Thoracic aorta (tissue), 2 donors: Measurements from ENCODE around the gene GALNT13. TPM values are rescaled to one million over a fixed set of nuclear protein-coding genes. Genes with fewer than 3 reads are reported as not detected.

Source experiments
- ATAC-seq: fragments of 150-250 bp; one replicate; pipeline ENCODE4 v1.8.0; 2017; ENCODE audit warnings: low read depth; ENCODE audit not compliant: insufficient number of reproducible peaks, low FRiP score
- DNase-seq: peaks from one replicate; pipeline ENCODE4 v3.0.0-alpha.2; 2020; ENCODE audit warnings: low spot score
- H3K27ac ChIP-seq, 2 donors: fragments of 200-600 bp; sonication (generic); 1 replicate in 1 of 2; 2 replicates in 1 of 2; pipeline ENCODE4 v1.5.1; 2016; ENCODE audit warnings: mild to moderate bottlenecking in 2 of 2, moderate library complexity in 2 of 2
- H3K27me3 ChIP-seq: fragments of 200-600 bp; sonication (generic); replicated peaks from 2 replicates; pipeline ENCODE4 v1.6.0; 2016; ENCODE audit warnings: mild to moderate bottlenecking; ENCODE audit not compliant: insufficient read depth
- H3K36me3 ChIP-seq: fragments of 200-600 bp; sonication (generic); one replicate; pipeline ENCODE4 v1.5.1; 2016
- H3K4me1 ChIP-seq, 2 donors: fragments of 200-600 bp; sonication (generic); 1 replicate in 1 of 2; 2 replicates in 1 of 2; pipeline versions ENCODE4 v1.5.1 to v1.6.0; 2016; ENCODE audit warnings: low read depth in 2 of 2, mild to moderate bottlenecking in 1 of 2; ENCODE audit not compliant: control insufficient read depth in 1 of 2
- H3K4me3 ChIP-seq: fragments of 200-600 bp; sonication (generic); 2 replicates; pipeline ENCODE4 v1.5.1; 2016; ENCODE audit warnings: mild to moderate bottlenecking
- H3K9me3 ChIP-seq: fragments of 200-600 bp; sonication (generic); 2 replicates; pipeline ENCODE4 v1.5.1; 2016
- CTCF ChIP-seq: fragments of 200-600 bp; sonication (generic); IDR thresholded peaks from one replicate; pipeline ENCODE4 v1.5.1; 2019; ENCODE audit warnings: antibody characterized with exemption
- total RNA-seq, 2 donors: library from RNA; depleted of rRNA; stranded (reverse); fragments of >200 nt; gene quantifications; one replicate each; pipeline versions ENCODE4 v1.1.0 to v1.2.3, GENCODE V29; 2016

GALNT13 gene
- total RNA-seq, 2 donors from 2014 or later: 2.5 to 30.1 TPM

- no peak overlapping the region for H3K4me3 ChIP-seq
- no peak for ATAC-seq
- H3K27ac ChIP-seq: no peak overlapping the region
- no peak for DNase-seq
- H3K9me3 ChIP-seq: no peaks in the 10 kb centered on the region
- no peak for TF ChIP-seq CTCF
- no peaks in the 10 kb centered on the region for H3K27me3 ChIP-seq
- no peaks in the 10 kb centered on the region for H3K36me3 ChIP-seq
- no peaks in the 10 kb centered on the region for H3K4me1 ChIP-seq
Observed at GRCh38 chr2:154013514-154013913, 141.8 kb downstream of the GALNT13 start.

GRCh38 chr2:154015233-154015632, 143.5 kb downstream of the GALNT13 start:
- ATAC-seq: no peak
- no peak for TF ChIP-seq CTCF
- no peak for DNase-seq
- Histone ChIP-seq H3K36me3 (no peaks in the 10 kb centered on the region), H3K4me1 (no peaks in the 10 kb centered on the region), H3K27ac (no peak overlapping the region), H3K27me3 (no peaks in the 10 kb centered on the region), H3K4me3 (no peak overlapping the region), H3K9me3 (no peaks in the 10 kb centered on the region)

- TF ChIP-seq CTCF: no peak
- H3K9me3 ChIP-seq: no peaks in the 10 kb centered on the region
- H3K27me3 ChIP-seq: no peaks in the 10 kb centered on the region
- no peaks in the 10 kb centered on the region for H3K36me3 ChIP-seq
- H3K4me1 ChIP-seq: no peaks in the 10 kb centered on the region
- H3K4me3 ChIP-seq: no peak overlapping the region
- DNase-seq: no peak
- H3K27ac ChIP-seq: no peak overlapping the region
- ATAC-seq: no peak
Observed at GRCh38 chr2:154029504-154029903, 157.8 kb downstream of the GALNT13 start.

GRCh38 chr2:154032220-154032619, 160.5 kb downstream of the GALNT13 start:
- no peak for ATAC-seq
- Histone ChIP-seq H3K9me3 (no peaks in the 10 kb centered on the region), H3K27me3 (no peaks in the 10 kb centered on the region), H3K27ac (no peak overlapping the region), H3K4me3 (no peak overlapping the region), H3K4me1 (no peaks in the 10 kb centered on the region), H3K36me3 (no peaks in the 10 kb centered on the region)
- DNase-seq: no peak
- TF ChIP-seq CTCF: no peak

- H3K27me3 ChIP-seq: no peaks in the 10 kb centered on the region
- H3K9me3 ChIP-seq: no peaks in the 10 kb centered on the region
- no peak for TF ChIP-seq CTCF
- ATAC-seq (no peak), DNase-seq (no peak)
- H3K36me3 ChIP-seq: no peaks in the 10 kb centered on the region
- no peak overlapping the region for H3K27ac ChIP-seq
- no peak overlapping the region for H3K4me3 ChIP-seq
- no peaks in the 10 kb centered on the region for H3K4me1 ChIP-seq
Observed at GRCh38 chr2:154046493-154046892, 174.8 kb downstream of the GALNT13 start.
